ENCODE data around the gene RFX1.

GRCh38 chr19:14031719-14032480 is 25.8 kb upstream of the RFX1 start, which contains the start of gene IL27RA:
- TF ChIP-seq CTCF (IDR thresholded peaks at IDR 0.05) = peak; percentile 15 to 66 (median 40)
- TF ChIP-seq POLR2AphosphoS5 (IDR thresholded peaks at IDR 0.05) = no peak
- no peak for TF ChIP-seq POLR2A (IDR thresholded peaks at IDR 0.05)
